ENCODE results near the gene NPHS1. TPM values are rescaled to one million over a fixed set of nuclear protein-coding genes. Genes with fewer than 3 reads are reported as not detected.
A peak's percentile ranks its signal among the peaks of the same experiment; 100 is the strongest.

Gene NPHS1
- total RNA-seq, 1 experiment from 2014 or later = 0.67 TPM

- in situ Hi-C loops (cut with HindIII; ENCODE audit: low pct_unique_long_range_greater_than_20kb, low sequenced_read_pairs) = no loop called here
Measured at GRCh38 chr19:35890113-35890650, 37.9 kb upstream of the NPHS1 start.

GRCh38 chr19:35889370-35890112, 37.2 kb upstream of the NPHS1 start:
- ChIA-PET POLR2A (no interaction called here), CTCF (no interaction called here)
- Histone ChIP-seq H3K4me1 (ENCODE audit: control insufficient read depth, insufficient read depth, low read length) (no peaks in the 10 kb centered on the region), H3K9me3 (ENCODE audit: control insufficient read depth, insufficient read depth, low read depth, low read length) (no peaks in the 10 kb centered on the region), H3K4me3 (ENCODE audit: low read depth in 2 of 2, low read length in 2 of 2) (no peak overlapping the region), H3K36me3 (ENCODE audit: control insufficient read depth, insufficient read depth, low read length) (peaks cover 5% of the 10 kb centered on the region; the same call in 1 of the 2 replicates), H3K27me3 (ENCODE audit: control insufficient read depth, insufficient read depth, low read length) (no peaks in the 10 kb centered on the region), H3K27ac (ENCODE audit: low read length) (no peak overlapping the region)
- no TSS peak for BruUV-seq (replicated peaks)
- intact Hi-C loops (cut with micrococcal nuclease; ENCODE audit: unreplicated experiment) = no loop called here
- peak; percentile 31; the same call in 1 of the 2 replicates for ATAC-seq
- in situ Hi-C loops (cut with HindIII; ENCODE audit: low pct_unique_long_range_greater_than_20kb, low sequenced_read_pairs) = no loop called here
- DNase-seq (ENCODE audit: low read depth, low spot score) = no peak
- no peak for TF ChIP-seq REST (IDR thresholded peaks at IDR 0.05; ENCODE audit: insufficient read depth in 1 of 2, low read depth in 2 of 2, low read length in 1 of 2)
- no peak; the same call in 1 of the 2 replicates for TF ChIP-seq POLR2AphosphoS5 (IDR thresholded peaks at IDR 0.05; ENCODE audit: low read depth, low read length)
- TF ChIP-seq CTCF (IDR thresholded peaks at IDR 0.05) = no peak
- TF ChIP-seq SIN3A (IDR thresholded peaks at IDR 0.05; ENCODE audit: borderline replicate concordance, insufficient read depth, low read depth, low read length) = no peak

More at GRCh38 chr19:35890113-35890650, 37.9 kb upstream of the NPHS1 start:
- H3K9me3 ChIP-seq (ENCODE audit: control insufficient read depth, insufficient read depth, low read depth, low read length) = no peaks in the 10 kb centered on the region
- ChIA-PET POLR2A (no interaction called here), CTCF (no interaction called here)
- H3K36me3 ChIP-seq (ENCODE audit: control insufficient read depth, insufficient read depth, low read length) = peaks cover 5% of the 10 kb centered on the region; the same call in 1 of the 2 replicates
- H3K4me3 ChIP-seq (ENCODE audit: low read depth in 2 of 2, low read length in 2 of 2) = no peak overlapping the region
- ATAC-seq (peak; percentile 49), DNase-seq (ENCODE audit: low read depth, low spot score) (no peak)
- intact Hi-C loops (cut with micrococcal nuclease; ENCODE audit: unreplicated experiment) = no loop called here
- BruUV-seq (replicated peaks) = no TSS peak
- TF ChIP-seq SIN3A (IDR thresholded peaks at IDR 0.05; ENCODE audit: borderline replicate concordance, insufficient read depth, low read depth, low read length) = no peak
- no peak for TF ChIP-seq REST (IDR thresholded peaks at IDR 0.05; ENCODE audit: insufficient read depth in 1 of 2, low read depth in 2 of 2, low read length in 1 of 2)
- no peak for TF ChIP-seq CTCF (IDR thresholded peaks at IDR 0.05)
- TF ChIP-seq TCF7L2 (IDR thresholded peaks at IDR 0.05; ENCODE audit: low read depth, low read length) = no peak
- no peak for TF ChIP-seq POLR2AphosphoS5 (IDR thresholded peaks at IDR 0.05; ENCODE audit: low read depth, low read length)
- no peak overlapping the region for H3K27ac ChIP-seq (ENCODE audit: low read length)
- no peaks in the 10 kb centered on the region for H3K4me1 ChIP-seq (ENCODE audit: control insufficient read depth, insufficient read depth, low read length)
- H3K27me3 ChIP-seq (ENCODE audit: control insufficient read depth, insufficient read depth, low read length) = no peaks in the 10 kb centered on the region
